Mammary epithelial cell (primary cell): ENCODE data around the gene SERTAD3.

ENCODE experiments used
- CTCF ChIP-seq, 2 donors: IDR thresholded peaks in 1 of 2; conservative IDR thresholded peaks in 1 of 2; 2 replicates each; pipeline ENCODE4 v1.5.1; 2011 to 2012; ENCODE audit warnings: inconsistent platforms in 2 of 2, low read length in 2 of 2, mild to moderate bottlenecking in 2 of 2, control low read depth in 1 of 2, low read depth in 1 of 2; ENCODE audit not compliant: insufficient read depth in 1 of 2; ENCODE audit errors: extremely low read depth in 1 of 2
- EZH2 ChIP-seq: IDR thresholded peaks from 2 replicates; pipeline ENCODE4 v1.6.1; 2012; ENCODE audit warnings: low read length, inconsistent platforms, borderline replicate concordance

- TF ChIP-seq CTCF (conservative IDR thresholded peaks at IDR 0.05 in 1 of 2, IDR thresholded peaks at IDR 0.05 in 1 of 2; ENCODE audit: extremely low read depth in 1 of 2, insufficient read depth in 1 of 2, low read depth in 1 of 2, low read length in 2 of 2) (no peak), EZH2 (no peak)
These were observed 26.1 kb downstream of the SERTAD3 start for GRCh38 chr19:40418040-40418439.
